HEK293T (cell line): ENCODE measurements around the gene MAP2K5.

Source experiments
- BHLHE40 ChIP-seq: fragments of 450-650 bp; IDR thresholded peaks from 2 replicates; pipeline ENCODE4 v1.6.1; 2016; ENCODE audit warnings: mild to moderate bottlenecking, moderate library complexity, borderline replicate concordance
- ELF4 ChIP-seq: fragments of 450-650 bp; IDR thresholded peaks from 2 replicates; pipeline ENCODE4 v1.6.1; 2017; ENCODE audit warnings: antibody characterized with exemption
- SUZ12 ChIP-seq: fragments of 450-650 bp; IDR thresholded peaks from 2 replicates; pipeline ENCODE4 v1.6.1; 2016; ENCODE audit warnings: mild to moderate bottlenecking
- TARDBP ChIP-seq: fragments of 450-650 bp; IDR thresholded peaks from 2 replicates; pipeline ENCODE4 v1.6.1; 2016
- ZNF384 ChIP-seq: fragments of 450-650 bp; IDR thresholded peaks from 2 replicates; pipeline ENCODE4 v1.6.1; 2016

DNA sequence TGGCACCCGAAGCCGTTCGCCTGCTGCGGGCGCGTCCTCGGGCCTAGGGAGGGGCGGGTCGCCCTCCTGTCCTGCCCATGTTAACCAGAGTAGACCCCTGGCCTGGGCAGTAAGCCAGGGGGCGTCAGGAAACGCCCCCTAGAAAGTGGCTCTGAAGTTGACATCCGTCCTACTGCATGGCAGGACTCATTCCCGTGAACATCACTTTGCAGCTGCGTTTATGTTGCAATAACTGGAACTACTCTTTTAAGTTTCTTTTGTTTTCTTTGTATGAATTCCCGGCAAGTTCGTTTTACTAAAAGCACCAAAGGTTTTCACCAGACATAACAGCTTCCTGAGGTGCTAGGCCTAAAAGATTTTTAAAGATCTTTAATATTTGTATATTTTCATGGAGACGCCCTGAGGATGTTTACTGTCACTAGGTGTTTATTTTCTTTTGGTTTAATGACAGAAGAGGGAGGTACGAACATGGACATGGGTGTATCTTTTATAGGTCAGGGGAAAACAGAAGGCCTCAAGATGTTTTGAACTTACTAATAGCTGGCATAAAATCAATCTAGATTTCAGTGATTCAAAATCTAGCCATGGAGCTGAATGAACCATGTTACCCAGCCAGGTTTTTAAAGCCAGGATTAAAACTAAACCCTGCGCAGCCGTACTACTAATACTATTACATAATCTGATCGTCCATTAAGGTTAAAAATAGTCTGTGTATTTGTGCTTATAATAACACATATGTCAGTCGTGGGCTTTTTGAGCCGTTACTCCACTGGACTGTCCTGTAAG is 20.5 kb upstream of the MAP2K5 start:
- no peak for TF ChIP-seq ELF4
- no peak for TF ChIP-seq TARDBP
- no peak for TF ChIP-seq BHLHE40
- no peak for TF ChIP-seq SUZ12
- TF ChIP-seq ZNF384, result no peak
